ENCODE data around the gene HEPHL1.

The HEPHL1 gene

GRCh38 chr11:94140154-94140655 is 119.1 kb downstream of the HEPHL1 start:
- H3K4me3 ChIP-seq (ENCODE audit: low read length), result no peak overlapping the region
- peak; percentile 32 for DNase-seq (ENCODE audit: low read depth)
- TF ChIP-seq, protein P1, sequence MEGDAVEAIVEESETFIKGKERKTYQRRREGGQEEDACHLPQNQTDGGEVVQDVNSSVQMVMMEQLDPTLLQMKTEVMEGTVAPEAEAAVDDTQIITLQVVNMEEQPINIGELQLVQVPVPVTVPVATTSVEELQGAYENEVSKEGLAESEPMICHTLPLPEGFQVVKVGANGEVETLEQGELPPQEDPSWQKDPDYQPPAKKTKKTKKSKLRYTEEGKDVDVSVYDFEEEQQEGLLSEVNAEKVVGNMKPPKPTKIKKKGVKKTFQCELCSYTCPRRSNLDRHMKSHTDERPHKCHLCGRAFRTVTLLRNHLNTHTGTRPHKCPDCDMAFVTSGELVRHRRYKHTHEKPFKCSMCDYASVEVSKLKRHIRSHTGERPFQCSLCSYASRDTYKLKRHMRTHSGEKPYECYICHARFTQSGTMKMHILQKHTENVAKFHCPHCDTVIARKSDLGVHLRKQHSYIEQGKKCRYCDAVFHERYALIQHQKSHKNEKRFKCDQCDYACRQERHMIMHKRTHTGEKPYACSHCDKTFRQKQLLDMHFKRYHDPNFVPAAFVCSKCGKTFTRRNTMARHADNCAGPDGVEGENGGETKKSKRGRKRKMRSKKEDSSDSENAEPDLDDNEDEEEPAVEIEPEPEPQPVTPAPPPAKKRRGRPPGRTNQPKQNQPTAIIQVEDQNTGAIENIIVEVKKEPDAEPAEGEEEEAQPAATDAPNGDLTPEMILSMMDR (IDR thresholded peaks at IDR 0.05; ENCODE audit: insufficient read depth, low read depth, low read length, missing control alignments), result no peak

DNA sequence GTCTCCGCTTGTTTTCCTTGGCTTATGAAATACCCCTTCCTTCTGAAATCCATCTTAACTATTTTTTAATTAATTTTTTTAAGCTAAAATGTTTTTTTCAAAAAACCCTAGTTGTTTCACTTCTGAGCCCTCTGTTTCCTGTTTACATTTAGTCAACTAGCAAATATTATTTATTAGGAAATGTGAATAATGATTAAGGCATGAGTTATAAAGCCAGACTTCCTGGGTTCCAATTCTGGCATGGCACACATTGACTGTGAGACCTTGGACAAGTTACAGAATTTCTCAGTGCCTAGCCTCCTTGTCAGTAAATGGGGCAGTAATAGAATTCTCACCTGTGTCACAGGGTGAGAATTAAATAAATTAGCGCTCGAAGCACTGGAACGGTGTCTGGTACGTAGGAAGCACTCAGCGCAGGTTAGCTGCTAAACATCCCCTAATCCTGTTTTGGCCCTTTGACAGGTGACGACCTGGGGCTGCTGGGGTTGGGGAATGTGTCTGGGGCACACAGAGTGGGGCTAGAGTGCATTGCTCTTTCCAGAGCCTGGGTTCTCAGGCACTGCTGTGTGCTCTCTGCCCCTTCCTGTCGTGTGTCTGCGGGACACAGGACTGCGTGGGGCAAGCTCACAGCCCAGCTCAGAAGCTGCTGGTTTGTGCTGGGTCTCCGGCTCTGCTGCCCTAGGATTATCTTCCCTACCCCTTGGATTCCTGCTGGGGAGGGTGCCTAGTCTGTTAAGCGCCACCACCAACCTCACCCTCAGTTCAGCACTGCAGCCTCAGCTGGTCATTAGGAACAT is 120.6 kb downstream of the HEPHL1 start:
- no peak overlapping the region for H3K4me3 ChIP-seq (ENCODE audit: low read length)
- TF ChIP-seq, protein P1 (IDR thresholded peaks at IDR 0.05; ENCODE audit: insufficient read depth, low read depth, low read length, missing control alignments), result no peak
- peak; percentile 45 for DNase-seq (ENCODE audit: low read depth)

- no peak overlapping the region for H3K4me3 ChIP-seq (ENCODE audit: low read length)
- TF ChIP-seq, protein P1 (IDR thresholded peaks at IDR 0.05; ENCODE audit: insufficient read depth, low read depth, low read length, missing control alignments), result no peak
- DNase-seq (ENCODE audit: low read depth), result no peak
Measured at GRCh38 chr11:94142308-94143281, 121.4 kb downstream of the HEPHL1 start.

DNA sequence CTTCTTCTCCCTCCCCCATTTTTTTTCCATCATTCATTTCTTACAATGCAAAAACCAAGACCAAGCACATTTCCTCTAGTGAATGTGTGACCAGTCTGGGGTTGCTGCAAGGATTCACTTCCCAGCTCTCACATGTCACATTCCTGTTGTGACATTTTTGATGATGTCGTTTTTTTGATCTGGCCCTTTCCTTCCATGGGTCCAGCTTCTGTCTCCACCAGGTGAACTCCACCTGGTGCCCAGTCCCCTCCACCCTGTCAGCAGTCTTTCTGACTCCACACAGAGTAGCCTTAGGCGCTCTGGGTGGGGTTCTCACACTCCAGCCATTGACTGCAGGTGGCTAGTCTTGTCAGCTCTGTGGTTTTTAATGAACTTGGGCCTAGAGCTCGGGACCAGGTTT is 123.1 kb downstream of the HEPHL1 start:
- TF ChIP-seq, protein P1 (IDR thresholded peaks at IDR 0.05; ENCODE audit: insufficient read depth, low read depth, low read length, missing control alignments), result no peak
- no peak for DNase-seq (ENCODE audit: low read depth)
- H3K4me3 ChIP-seq (ENCODE audit: low read length), result no peak overlapping the region

- TF ChIP-seq, protein P1 (IDR thresholded peaks at IDR 0.05; ENCODE audit: insufficient read depth, low read depth, low read length, missing control alignments), result no peak
- no peak overlapping the region for H3K4me3 ChIP-seq (ENCODE audit: low read length)
- no peak for DNase-seq (ENCODE audit: low read depth)
Measured at GRCh38 chr11:94144664-94145063, 123.5 kb downstream of the HEPHL1 start.

GRCh38 chr11:94145431-94145830 is 124.3 kb downstream of the HEPHL1 start:
- TF ChIP-seq, protein P1 (IDR thresholded peaks at IDR 0.05; ENCODE audit: insufficient read depth, low read depth, low read length, missing control alignments), result no peak
- DNase-seq (ENCODE audit: low read depth), result no peak
- no peak overlapping the region for H3K4me3 ChIP-seq (ENCODE audit: low read length)

All from epithelial cell of esophagus (primary cell).